Measurements from ENCODE around the gene G0S2. TPM values are rescaled to one million over a fixed set of nuclear protein-coding genes. Genes with fewer than 3 reads are reported as not detected.

Gene G0S2
- total RNA-seq, 1 donor = 23.0 TPM

DNA sequence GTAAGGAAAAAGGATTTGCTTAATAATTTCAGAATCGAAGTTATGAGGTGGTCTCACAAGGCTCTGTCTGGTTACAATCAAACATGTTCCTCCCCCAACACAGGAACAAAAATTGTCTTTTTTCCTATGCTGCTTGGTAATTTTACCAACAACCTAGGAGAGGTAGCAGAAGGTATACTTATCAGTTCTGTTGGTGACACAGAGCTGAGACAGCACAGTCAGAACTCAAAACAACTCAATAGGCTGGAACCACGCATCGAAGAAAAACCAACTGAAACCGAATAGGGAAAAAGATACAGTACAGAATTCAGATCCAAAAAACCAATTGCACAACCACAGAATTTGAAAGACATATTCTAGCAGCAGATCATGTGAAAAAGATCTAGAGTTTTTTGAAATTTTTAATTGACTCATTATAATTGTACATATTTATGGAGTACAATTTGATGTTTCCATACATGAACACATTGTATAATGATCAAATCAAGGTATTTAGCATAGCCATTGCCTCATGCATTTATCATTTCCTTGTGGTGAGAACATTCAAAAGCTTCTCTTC is 3.8 kb downstream of the G0S2 start:
- H3K4me3 ChIP-seq (ENCODE audit: low read depth, low read length) = no peak overlapping the region
- no peak for DNase-seq (ENCODE audit: low read depth)
- TF ChIP-seq, protein P1, sequence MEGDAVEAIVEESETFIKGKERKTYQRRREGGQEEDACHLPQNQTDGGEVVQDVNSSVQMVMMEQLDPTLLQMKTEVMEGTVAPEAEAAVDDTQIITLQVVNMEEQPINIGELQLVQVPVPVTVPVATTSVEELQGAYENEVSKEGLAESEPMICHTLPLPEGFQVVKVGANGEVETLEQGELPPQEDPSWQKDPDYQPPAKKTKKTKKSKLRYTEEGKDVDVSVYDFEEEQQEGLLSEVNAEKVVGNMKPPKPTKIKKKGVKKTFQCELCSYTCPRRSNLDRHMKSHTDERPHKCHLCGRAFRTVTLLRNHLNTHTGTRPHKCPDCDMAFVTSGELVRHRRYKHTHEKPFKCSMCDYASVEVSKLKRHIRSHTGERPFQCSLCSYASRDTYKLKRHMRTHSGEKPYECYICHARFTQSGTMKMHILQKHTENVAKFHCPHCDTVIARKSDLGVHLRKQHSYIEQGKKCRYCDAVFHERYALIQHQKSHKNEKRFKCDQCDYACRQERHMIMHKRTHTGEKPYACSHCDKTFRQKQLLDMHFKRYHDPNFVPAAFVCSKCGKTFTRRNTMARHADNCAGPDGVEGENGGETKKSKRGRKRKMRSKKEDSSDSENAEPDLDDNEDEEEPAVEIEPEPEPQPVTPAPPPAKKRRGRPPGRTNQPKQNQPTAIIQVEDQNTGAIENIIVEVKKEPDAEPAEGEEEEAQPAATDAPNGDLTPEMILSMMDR (IDR thresholded peaks at IDR 0.05; ENCODE audit: insufficient read depth, low read length) = no peak

DNA sequence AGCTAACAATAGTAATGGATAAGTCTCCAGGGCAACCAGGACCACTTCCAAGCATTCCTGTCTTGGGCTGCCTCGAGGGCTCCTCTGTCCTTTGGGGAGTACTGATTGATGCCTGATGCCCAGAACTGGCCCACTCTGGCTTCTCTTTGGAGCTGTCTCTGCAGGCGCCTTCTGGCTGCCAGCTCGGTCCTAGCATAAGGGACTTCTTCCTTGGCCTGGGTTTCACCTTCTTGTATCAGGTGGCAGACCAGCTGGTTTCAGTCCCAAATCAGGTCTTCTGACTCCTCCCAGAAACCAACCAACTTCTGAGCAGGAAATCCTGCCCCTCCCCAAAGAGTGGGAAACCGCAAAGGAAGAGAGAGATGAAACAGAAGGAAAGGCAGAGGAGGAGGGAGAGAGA is 10.6 kb downstream of the G0S2 start:
- no peak overlapping the region for H3K4me3 ChIP-seq (ENCODE audit: low read depth, low read length)
- no peak for DNase-seq (ENCODE audit: low read depth)
- TF ChIP-seq, protein P1 (IDR thresholded peaks at IDR 0.05; ENCODE audit: insufficient read depth, low read length) = no peak

DNA sequence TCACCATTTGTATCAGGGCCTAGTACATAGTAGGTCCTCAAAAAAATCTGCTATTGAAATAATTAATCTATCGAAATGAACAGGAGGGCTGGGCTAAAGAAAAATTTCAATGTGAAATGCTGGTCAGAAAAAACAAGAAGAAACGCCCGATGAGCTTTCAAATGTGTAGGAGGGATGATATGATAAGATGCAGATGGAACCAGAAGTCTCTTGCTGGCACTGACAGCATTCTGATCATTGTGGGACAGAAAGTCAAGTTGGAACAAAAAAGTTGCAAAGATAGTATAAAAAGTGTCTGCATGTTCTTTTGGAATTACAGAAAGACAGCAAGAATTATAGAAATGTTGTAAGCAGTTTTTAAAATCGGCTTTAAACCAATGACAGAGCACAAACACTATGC is 11.1 kb downstream of the G0S2 start:
- DNase-seq (ENCODE audit: low read depth) = no peak
- H3K4me3 ChIP-seq (ENCODE audit: low read depth, low read length) = no peak overlapping the region
- TF ChIP-seq, protein P1 (IDR thresholded peaks at IDR 0.05; ENCODE audit: insufficient read depth, low read length) = no peak

DNA sequence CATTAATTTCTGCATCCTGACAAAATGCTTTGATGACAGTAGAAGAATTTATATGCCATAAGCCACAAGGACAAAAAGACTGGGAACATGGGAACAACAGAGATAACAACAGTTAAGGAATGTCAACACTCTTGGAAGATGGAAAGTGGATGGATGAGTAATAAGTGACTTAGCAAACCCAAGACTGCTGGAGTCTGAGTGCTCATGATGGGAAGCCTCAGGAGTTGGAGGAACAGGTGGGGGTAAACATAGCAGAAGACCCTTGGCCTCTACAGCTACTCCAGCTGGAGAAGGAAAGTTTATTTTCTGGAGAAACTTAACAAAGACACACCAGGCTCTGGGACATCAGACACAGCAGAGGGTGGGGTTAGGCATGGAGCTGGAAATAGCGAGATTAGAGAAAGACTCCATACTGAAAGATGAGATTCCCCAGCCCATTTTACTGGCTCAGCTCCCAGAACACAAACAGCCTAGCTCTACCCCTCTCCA is 13.6 kb downstream of the G0S2 start:
- DNase-seq (ENCODE audit: low read depth) = peak; percentile 90
- TF ChIP-seq, protein P1 (IDR thresholded peaks at IDR 0.05; ENCODE audit: insufficient read depth, low read length) = no peak
- H3K4me3 ChIP-seq (ENCODE audit: low read depth, low read length) = no peak overlapping the region

DNA sequence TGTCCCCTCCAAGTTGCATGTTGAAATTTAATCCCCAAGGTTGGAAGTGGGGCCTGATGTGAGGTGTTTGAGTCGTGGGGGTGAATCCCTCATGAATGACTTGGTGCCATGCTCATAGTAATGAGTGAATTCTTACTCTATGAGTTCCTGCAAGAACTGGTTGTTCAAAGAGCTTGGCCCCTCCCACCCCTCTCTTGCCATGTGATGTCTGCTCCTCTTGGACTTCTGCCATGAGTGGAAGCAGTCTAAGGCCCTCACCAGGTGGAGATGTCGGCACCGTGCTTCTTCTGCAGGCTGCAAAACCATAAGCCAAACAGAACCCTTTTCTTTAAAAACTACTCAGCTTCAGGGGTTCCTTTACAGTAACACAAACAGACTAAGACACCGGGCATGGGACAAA is 14.3 kb downstream of the G0S2 start:
- DNase-seq (ENCODE audit: low read depth) = peak; percentile 41
- TF ChIP-seq, protein P1 (IDR thresholded peaks at IDR 0.05; ENCODE audit: insufficient read depth, low read length) = no peak
- H3K4me3 ChIP-seq (ENCODE audit: low read depth, low read length) = no peak overlapping the region

DNA sequence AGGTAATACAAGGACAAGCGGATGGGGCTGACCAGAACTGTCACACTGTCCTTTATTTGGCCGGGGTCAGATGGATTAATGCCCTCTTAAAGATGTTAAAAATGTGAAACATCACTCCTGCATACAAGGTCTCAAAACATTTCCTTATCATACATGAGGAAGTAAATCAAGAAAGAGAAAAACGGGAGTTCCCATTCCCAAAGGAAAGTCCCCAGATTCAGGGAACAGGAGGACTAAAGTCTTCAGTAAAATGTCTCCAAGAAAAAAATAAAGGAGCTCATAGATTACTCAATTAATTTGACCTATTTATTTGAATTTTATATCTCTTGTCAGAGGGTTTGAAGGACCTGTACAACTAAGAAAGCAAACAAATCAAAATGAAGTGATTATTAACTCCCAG is 16.0 kb downstream of the G0S2 start:
- no peak overlapping the region for H3K4me3 ChIP-seq (ENCODE audit: low read depth, low read length)
- TF ChIP-seq, protein P1 (IDR thresholded peaks at IDR 0.05; ENCODE audit: insufficient read depth, low read length) = no peak
- no peak for DNase-seq (ENCODE audit: low read depth)

DNA sequence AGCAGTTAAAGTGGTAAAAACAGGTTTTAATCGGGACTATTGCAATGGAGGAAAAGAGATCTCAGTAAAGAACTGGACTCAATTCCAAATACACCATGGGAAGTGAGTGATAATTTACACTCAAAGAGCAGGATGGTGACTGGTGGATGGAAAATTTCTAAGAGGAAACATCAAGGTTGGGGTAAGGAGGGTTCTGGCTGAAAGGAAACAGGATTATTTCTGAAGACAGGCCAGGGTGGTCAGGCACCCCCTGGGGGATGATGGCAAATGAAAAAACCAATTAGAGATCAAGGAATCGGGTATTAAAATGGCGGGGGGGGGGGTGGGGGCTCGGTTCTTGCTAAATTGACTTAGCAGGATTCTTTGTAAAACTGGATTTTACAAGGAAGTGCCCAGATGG is 17.1 kb downstream of the G0S2 start:
- DNase-seq (ENCODE audit: low read depth) = no peak
- H3K4me3 ChIP-seq (ENCODE audit: low read depth, low read length) = no peak overlapping the region

More for the DNA sequence above, 17.1 kb downstream of the G0S2 start:
- TF ChIP-seq, protein P1 (IDR thresholded peaks at IDR 0.05; ENCODE audit: insufficient read depth, low read length) = no peak
